GM15510 (cell line): ENCODE results near the gene PGAP2.
A peak's percentile ranks its signal among the peaks of the same experiment; 100 is the strongest.

Source experiments
- POLR2A ChIP-seq: IDR thresholded peaks from 3 replicates; pipeline ENCODE4 v1.6.1; 2011; ENCODE audit warnings: borderline replicate concordance; ENCODE audit not compliant: insufficient read length; ENCODE audit errors: extremely low read depth

The PGAP2 gene

GRCh38 chr11:3797329-3798090, 10.8 kb upstream of the PGAP2 start, which contains the start of gene NUP98:
NUP98 (minus strand) TSS chr11:3797554; CDS start chr11:3782117, 15,437 bp downstream.
- TF ChIP-seq POLR2A: peak; percentile 94

- no peak for TF ChIP-seq POLR2A
Measured at GRCh38 chr11:3799143-3799542, 9.2 kb upstream of the PGAP2 start.

DNA sequence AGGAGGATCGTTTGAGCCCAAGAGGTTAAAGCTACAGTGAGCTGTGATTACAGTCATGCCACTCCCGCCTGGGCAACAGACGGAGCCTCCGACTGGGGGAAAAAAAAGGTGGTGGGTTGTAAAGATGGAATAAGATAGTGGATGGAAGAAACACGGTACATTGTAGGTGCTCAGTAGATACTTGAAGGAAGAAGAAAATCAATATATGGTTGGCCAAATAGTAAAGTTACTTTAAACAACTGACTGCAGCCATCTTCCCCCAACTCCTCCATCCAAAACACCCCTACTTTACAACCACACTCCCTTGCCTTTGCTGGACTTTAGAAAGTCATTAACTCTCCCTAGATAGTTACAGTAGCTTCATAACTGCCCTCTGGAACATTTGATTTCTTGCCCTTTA, 8.5 kb upstream of the PGAP2 start:
- no peak for TF ChIP-seq POLR2A

DNA sequence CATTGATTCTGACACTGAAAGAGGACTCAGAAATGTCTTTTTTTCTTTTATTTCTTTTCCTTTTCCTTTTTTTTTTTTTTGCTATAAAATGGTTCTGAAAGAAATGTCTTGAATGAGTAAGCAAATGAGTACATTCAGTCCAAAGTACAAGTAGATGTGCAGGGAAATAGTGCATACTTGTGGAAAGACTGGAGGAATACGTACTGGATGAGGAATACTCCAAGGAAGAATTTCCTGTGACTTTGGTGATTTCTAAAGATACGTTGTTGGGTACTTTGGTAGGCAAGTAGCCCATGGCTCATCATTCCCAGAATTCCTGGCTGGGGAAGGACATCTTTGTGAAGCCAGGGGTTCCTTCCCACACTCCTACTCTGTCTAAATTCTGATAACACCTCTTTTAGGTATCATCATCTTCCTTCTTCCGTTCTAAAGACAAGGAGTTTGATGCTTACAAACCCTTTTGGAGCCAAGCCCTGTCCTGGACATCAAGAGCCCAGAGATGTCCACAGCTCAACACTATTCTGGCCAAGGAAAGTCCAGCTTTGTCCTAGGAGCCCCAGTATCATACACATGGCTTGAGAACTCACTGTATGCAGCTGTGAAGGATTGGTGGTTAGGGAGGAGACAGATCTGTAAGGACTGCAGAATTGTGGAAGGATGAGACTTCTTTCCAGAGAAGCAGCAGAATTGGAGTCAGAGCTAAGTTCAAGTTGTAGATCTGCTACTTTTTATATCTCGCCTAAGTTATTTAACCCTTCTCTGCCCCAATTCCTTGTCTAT, 6.2 kb upstream of the PGAP2 start:
- no peak for TF ChIP-seq POLR2A

GRCh38 chr11:3803726-3804495, 4.4 kb upstream of the PGAP2 start:
- TF ChIP-seq POLR2A: no peak

DNA sequence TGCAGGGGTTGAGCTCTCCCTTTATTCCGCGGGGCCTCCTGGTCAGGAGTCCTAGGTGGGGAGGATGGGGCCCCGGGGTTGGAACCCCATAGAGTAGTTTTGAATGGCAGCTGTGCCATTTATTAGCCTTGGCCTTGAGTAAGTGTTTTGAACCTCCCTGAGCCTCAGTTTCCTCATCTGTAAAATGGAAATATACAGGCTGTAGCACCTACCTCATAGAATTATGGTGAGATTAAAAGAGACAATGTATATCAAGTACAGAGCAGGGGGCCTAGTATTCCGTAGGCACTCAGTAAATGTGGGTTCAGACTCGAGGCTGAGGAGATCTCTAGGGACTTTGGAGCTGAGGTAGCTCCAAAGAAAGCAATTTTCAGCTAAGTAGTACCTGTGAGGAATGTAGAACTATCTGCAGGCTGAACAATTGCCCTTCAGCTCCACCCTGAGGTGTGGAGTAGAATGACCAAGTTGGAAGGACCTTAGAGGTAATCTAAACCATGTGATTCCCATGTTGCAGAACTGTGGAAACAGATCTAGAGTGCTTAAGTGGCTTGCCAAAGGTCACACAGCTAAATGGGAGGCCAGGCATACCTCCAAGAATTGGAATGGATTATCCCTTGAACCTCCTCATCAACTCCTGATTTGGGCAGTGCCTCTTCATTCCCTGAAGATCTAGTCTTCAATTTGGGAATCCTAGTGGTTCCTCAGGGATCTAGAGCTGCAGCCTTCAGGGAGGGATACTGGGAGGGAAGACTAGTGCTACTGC, 682 bp downstream of the PGAP2 start:
- TF ChIP-seq POLR2A: no peak

DNA sequence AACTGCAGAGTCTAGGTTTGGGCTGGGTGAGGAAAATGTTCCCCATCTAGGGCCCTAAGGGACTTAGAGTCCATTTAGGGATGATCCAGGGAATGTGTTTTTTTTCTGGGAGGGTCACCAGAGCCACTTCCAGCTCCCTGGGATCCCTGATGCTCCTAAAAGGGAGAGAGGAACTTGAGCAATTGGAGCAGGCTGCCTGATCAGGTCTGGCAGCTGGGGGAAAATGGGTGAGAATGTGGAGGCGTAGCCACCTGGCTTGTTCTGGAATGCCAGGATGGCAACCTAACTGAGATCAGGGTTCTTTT, 1.2 kb downstream of the PGAP2 start:
- no peak for TF ChIP-seq POLR2A

GRCh38 chr11:3810446-3810845, 2.1 kb downstream of the PGAP2 start:
- TF ChIP-seq POLR2A: no peak

DNA sequence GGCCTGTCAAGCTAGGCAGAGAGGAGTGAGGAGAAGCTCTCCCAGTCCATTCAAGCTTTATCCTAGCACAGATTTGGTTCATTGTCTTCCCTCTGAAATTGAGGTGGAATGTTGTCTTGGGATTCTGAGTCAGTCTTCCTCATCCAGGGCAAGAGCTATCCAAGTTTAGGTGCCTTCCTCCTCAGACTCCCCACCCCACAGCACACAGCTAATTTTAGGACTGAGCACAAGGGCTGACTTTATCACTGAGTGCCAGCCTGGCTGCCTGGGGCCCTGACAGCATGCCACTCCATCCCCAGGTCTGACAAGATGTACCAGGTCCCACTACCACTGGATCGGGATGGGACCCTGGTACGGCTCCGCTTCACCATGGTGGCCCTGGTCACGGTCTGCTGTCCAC, 2.6 kb downstream of the PGAP2 start:
- TF ChIP-seq POLR2A: no peak

DNA sequence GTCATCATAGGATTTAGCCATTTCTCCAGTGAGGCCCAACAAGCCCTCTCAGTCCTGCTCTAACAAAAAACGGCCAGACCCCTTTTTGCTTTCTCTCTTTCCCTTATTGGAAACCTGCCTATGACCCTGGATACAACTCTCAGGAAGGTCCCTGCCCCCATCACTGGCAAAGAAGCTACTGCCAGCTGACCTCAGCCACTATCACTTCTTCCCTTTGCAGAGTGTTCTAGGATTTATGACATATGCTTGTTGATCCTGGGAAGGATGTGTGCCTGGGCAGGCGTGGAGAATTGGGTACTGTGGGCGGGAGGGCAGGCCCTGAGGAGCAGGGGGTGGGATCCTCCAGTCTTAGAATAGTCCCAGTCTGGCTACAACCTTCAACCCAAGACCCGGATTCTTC, 7.5 kb downstream of the PGAP2 start:
- TF ChIP-seq POLR2A: no peak

DNA sequence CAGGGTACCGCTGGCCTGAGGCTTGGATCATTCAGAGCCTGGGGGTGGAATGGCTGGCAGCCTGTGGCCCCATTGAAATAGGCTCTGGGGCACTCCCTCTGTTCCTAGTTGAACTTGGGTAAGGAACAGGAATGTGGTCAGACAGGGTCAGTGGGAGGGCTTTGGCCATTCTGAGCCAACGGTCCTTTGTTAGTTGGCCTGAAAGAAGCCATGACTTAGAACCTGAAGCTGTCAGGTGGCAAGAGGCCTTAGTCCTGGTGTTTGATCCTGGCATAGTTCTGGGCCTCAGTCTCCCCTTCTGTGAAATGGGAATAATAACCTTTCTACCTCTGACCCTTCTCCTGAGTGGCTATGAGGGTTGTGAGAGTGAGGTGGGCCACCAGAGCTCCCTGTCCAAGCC, 8.3 kb downstream of the PGAP2 start:
- no peak for TF ChIP-seq POLR2A

GRCh38 chr11:3817181-3817800, 8.9 kb downstream of the PGAP2 start:
- TF ChIP-seq POLR2A: no peak

DNA sequence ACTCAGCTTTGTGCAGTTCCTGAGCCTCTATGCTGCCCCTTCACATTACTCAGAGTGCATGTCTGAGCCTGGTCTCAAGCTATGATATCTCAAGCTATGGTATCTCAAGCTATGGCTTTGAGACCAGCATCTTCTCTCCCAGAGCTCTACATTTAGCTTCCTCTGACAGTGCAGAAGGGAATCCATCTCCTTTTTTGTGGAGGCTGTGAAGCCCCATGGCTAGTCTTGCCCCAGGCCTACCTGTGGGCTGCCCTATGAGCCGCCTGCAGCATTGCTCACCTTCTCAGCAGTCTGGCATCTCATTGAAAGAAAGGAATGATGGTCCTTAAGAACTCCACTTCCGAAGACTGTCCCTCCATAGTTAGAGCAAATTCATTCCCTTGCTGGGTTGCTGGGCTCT, 12.6 kb downstream of the PGAP2 start:
- no peak for TF ChIP-seq POLR2A

- TF ChIP-seq POLR2A: no peak
Measured at GRCh38 chr11:3822312-3822711, 14.0 kb downstream of the PGAP2 start.
